ENCODE results near the gene FBXW11.

GRCh38 chr5:172045315-172045632 lies 38.8 kb upstream of the FBXW11 start:
- TF ChIP-seq, protein P1, sequence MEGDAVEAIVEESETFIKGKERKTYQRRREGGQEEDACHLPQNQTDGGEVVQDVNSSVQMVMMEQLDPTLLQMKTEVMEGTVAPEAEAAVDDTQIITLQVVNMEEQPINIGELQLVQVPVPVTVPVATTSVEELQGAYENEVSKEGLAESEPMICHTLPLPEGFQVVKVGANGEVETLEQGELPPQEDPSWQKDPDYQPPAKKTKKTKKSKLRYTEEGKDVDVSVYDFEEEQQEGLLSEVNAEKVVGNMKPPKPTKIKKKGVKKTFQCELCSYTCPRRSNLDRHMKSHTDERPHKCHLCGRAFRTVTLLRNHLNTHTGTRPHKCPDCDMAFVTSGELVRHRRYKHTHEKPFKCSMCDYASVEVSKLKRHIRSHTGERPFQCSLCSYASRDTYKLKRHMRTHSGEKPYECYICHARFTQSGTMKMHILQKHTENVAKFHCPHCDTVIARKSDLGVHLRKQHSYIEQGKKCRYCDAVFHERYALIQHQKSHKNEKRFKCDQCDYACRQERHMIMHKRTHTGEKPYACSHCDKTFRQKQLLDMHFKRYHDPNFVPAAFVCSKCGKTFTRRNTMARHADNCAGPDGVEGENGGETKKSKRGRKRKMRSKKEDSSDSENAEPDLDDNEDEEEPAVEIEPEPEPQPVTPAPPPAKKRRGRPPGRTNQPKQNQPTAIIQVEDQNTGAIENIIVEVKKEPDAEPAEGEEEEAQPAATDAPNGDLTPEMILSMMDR (IDR thresholded peaks at IDR 0.05) = no peak
- TF ChIP-seq ZFX (IDR thresholded peaks at IDR 0.05; ENCODE audit: borderline replicate concordance) = no peak
